Ovary (tissue), 3 donors: ENCODE measurements around the gene C1QTNF8.

Experiments used
- CTCF ChIP-seq, 3 donors: fragments of 450-650 bp in 2 of 3; fragments of 200-600 bp in 1 of 3; IDR thresholded peaks; one replicate each; pipeline versions ENCODE4 v1.5.1 to v1.8.0; 2016 to 2022; ENCODE audit warnings: antibody characterized with exemption in 3 of 3, mild to moderate bottlenecking in 1 of 3
- EP300 ChIP-seq: sonication (generic); formaldehyde crosslinking; IDR thresholded peaks from one replicate; pipeline ENCODE4 v1.6.1; 2017; ENCODE audit warnings: antibody characterized with exemption
- donor health status: DM: no; HTN: no; CAD: no.

DNA sequence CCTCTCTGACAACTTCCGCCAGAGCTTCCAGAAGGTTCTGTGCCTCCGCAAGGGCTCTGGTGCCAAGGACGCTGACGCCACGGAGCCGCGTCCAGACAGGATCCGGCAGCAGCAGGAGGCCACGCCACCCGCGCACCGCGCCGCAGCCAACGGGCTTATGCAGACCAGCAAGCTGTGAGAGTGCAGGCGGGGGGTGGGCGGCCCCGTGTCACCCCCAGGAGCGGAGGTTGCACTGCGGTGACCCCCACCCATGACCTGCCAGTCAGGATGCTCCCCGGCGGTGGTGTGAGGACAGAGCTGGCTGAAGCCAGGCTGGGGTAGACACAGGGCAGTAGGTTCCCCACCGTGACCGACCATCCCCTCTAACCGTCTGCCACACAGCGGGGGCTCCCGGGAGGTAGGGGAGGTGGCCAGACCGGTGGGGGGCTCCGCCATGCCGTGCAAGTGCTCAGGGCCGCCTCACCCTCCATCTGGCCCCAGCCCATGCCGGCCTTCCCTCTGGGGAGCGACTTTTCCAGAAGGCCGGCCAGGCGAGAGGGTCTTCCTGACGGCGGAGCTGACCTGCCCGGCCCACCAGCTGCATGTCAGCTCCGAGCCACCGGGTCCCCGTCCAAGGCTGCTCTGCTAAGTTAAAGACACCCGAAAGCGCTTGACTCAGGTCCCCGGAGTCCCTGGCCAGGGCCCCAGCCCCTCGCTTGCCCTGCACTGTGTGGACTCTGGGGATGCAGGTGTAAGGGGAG lies 16.1 kb downstream of the C1QTNF8 start:
- TF ChIP-seq CTCF (IDR thresholded peaks at IDR 0.05) (no peak), EP300 (no peak)
